Endothelial cell of umbilical vein (primary cell): ENCODE data around the gene SMYD4. TPM values are rescaled to one million over a fixed set of nuclear protein-coding genes. Genes with fewer than 3 reads are reported as not detected.

ENCODE experiments used
- BruUV-seq: library from RNA; stranded (reverse); fragments of 400-500 nt; replicated peaks from 2 replicates; lab custom pipeline; 2021; lab: Mats Ljungman, UMichigan
- CTCF ChIA-PET: fragments of 300-600, 350-600 bp; sonication (Branson Sonifier 250); formaldehyde crosslinking; loops from one replicate; lab custom pipeline; 2021; ENCODE audit warnings: antibody characterized with exemption, inconsistent platforms; lab: Charles Lee
- POLR2A ChIA-PET: fragments of 300-600, 350-600 bp; sonication (Branson Sonifier 250); formaldehyde crosslinking; loops from one replicate; lab custom pipeline; 2021; ENCODE audit warnings: antibody characterized with exemption, inconsistent platforms; lab: Charles Lee
- DNase-seq: peaks from one replicate; pipeline ENCODE4 v3.0.0-alpha.2; 2011; ENCODE audit warnings: low read depth, low spot score
- FAIRE-seq: peaks from 2 replicates; lab custom pipeline; 2011; peaks lifted over from hg19 to GRCh38; lab: Jason Lieb, UNC
- H2AFZ ChIP-seq: 2 replicates; pipeline ENCODE4 v1.6.0; 2012; ENCODE audit warnings: low read depth, low read length, control low read depth, inconsistent platforms
- H3K27ac ChIP-seq: 2 replicates; pipeline ENCODE4 v1.5.1; 2011; ENCODE audit warnings: low read depth, mild to moderate bottlenecking, control low read depth, low read length, moderate library complexity; ENCODE audit not compliant: insufficient read depth
- H3K27me3 ChIP-seq, 2 experiments: 2 replicates each; pipeline versions ENCODE4 v1.6.0 to v1.6.1; 2011; ENCODE audit warnings: low read length in 2 of 2, mixed read lengths in 1 of 2; ENCODE audit not compliant: control insufficient read depth in 2 of 2, insufficient read depth in 2 of 2
- H3K36me3 ChIP-seq, 2 experiments: 2 replicates in 1 of 2; 3 replicates in 1 of 2; pipeline ENCODE4 v1.5.1; 2011; ENCODE audit warnings: low read length in 2 of 2, mild to moderate bottlenecking in 1 of 2, moderate library complexity in 1 of 2; ENCODE audit not compliant: control insufficient read depth in 2 of 2, insufficient read depth in 2 of 2; ENCODE audit errors: extremely low read depth in 1 of 2
- H3K4me1 ChIP-seq: 3 replicates; pipeline ENCODE4 v1.5.1; 2011; ENCODE audit warnings: mild to moderate bottlenecking, low read length; ENCODE audit not compliant: control insufficient read depth, insufficient read depth; ENCODE audit errors: extremely low read depth
- H3K4me2 ChIP-seq: 2 replicates; pipeline ENCODE4 v1.6.1; 2011; ENCODE audit warnings: low read length, control low read depth, mixed read lengths; ENCODE audit not compliant: insufficient read depth
- H3K4me3 ChIP-seq, 3 experiments: fragments of 200-600 bp in 1 of 3; sonication (generic), shearing (Covaris generic) in 1 of 3; replicated peaks in 1 of 3; 2 replicates each; pipeline ENCODE4 v1.5.1; 2011 to 2016; ENCODE audit warnings: control low read depth in 3 of 3, low read length in 3 of 3, mild to moderate bottlenecking in 2 of 3, inconsistent platforms in 1 of 3, low read depth in 1 of 3, moderate library complexity in 1 of 3; ENCODE audit not compliant: insufficient read depth in 1 of 3
- H3K79me2 ChIP-seq: 2 replicates; pipeline ENCODE4 v1.6.0; 2012; ENCODE audit warnings: low read length, inconsistent platforms; ENCODE audit not compliant: control insufficient read depth, insufficient read depth
- H3K9ac ChIP-seq: replicated peaks from 2 replicates; pipeline ENCODE3; 2011; ENCODE audit warnings: low read length, control low read depth; ENCODE audit not compliant: insufficient read depth; ENCODE audit errors: extremely low read depth
- H3K9me1 ChIP-seq: replicated peaks from 3 replicates; pipeline ENCODE4 v1.6.0; 2011; ENCODE audit warnings: mild to moderate bottlenecking, low read length; ENCODE audit not compliant: control insufficient read depth, insufficient read depth; ENCODE audit errors: extremely low read depth
- H3K9me3 ChIP-seq: replicated peaks from 2 replicates; pipeline ENCODE4 v1.5.1; 2012; ENCODE audit warnings: low read length, inconsistent platforms; ENCODE audit not compliant: control insufficient read depth, insufficient read depth
- H4K20me1 ChIP-seq: replicated peaks from 2 replicates; pipeline ENCODE3; 2011; ENCODE audit warnings: mild to moderate bottlenecking, low read length; ENCODE audit not compliant: control insufficient read depth, insufficient read depth; ENCODE audit errors: extremely low read depth
- CTCF ChIP-seq, 2 donors: IDR thresholded peaks; 1 replicate in 1 of 2; 2 replicates in 1 of 2; pipeline ENCODE4 v1.5.1; 2011; ENCODE audit warnings: low read length in 2 of 2, mild to moderate bottlenecking in 2 of 2, moderate library complexity in 2 of 2, control low read depth in 1 of 2, inconsistent platforms in 1 of 2, low read depth in 1 of 2; ENCODE audit not compliant: insufficient read depth in 1 of 2; ENCODE audit errors: extremely low read depth in 1 of 2
- EZH2 ChIP-seq: IDR thresholded peaks from 2 replicates; pipeline ENCODE4 v1.6.1; 2012; ENCODE audit warnings: borderline replicate concordance, low read depth, mild to moderate bottlenecking, moderate library complexity, low read length, inconsistent platforms; ENCODE audit not compliant: severe bottlenecking
- FOS ChIP-seq: IDR thresholded peaks from 2 replicates; pipeline ENCODE4 v1.6.1; 2011; ENCODE audit warnings: mild to moderate bottlenecking, low read length, moderate library complexity, borderline replicate concordance; ENCODE audit not compliant: insufficient read depth
- GATA2 ChIP-seq: IDR thresholded peaks from 2 replicates; pipeline ENCODE4 v1.7.0; 2011; ENCODE audit warnings: low read depth, mild to moderate bottlenecking, moderate library complexity, mixed read lengths, low read length; ENCODE audit not compliant: insufficient read length, insufficient read depth
- JUN ChIP-seq: IDR thresholded peaks from 2 replicates; pipeline ENCODE4 v1.6.1; 2011; ENCODE audit warnings: borderline replicate concordance, low read depth; ENCODE audit not compliant: insufficient read length, insufficient read depth
- MAX ChIP-seq: IDR thresholded peaks from 2 replicates; pipeline ENCODE4 v1.6.1; 2011; ENCODE audit not compliant: insufficient read depth, insufficient read length
- MYC ChIP-seq: IDR thresholded peaks from one replicate; pipeline ENCODE4 v1.6.1; 2011; ENCODE audit warnings: mild to moderate bottlenecking, low read depth, low read length
- POLR2A ChIP-seq: IDR thresholded peaks from 2 replicates; pipeline ENCODE4 v1.6.1; 2012; ENCODE audit warnings: low read depth, mild to moderate bottlenecking, control low read depth, low read length
- POLR2AphosphoS5 ChIP-seq: IDR thresholded peaks from 2 replicates; pipeline ENCODE4 v1.6.1; 2012; ENCODE audit warnings: low read depth, mild to moderate bottlenecking, control low read depth, low read length, moderate library complexity; ENCODE audit not compliant: insufficient read depth
- dilution Hi-C: fragments of 300-500 bp; cut with MboI; formaldehyde crosslinking; loops from one replicate; pipeline ENCODE4 v1.15.0; 2019; ENCODE audit warnings: low sequenced_read_pairs; ENCODE audit not compliant: extremely low pct_ligation_motif_present
- intact Hi-C: fragments of 100-400 bp; cut with micrococcal nuclease; formaldehyde crosslinking; loops from one replicate; pipeline ENCODE4 v1.10.0; 2022
- polyA plus RNA-seq, 4 experiments: library from polyadenylated mRNA; depleted of rRNA in 3 of 4; stranded (reverse) in 3 of 4; unstranded in 1 of 4; fragments of >200 nt; gene quantifications; 2 replicates each; pipeline versions ENCODE4 v1.2.1 to v1.2.3, GENCODE V29; 2011 to 2012; ENCODE audit warnings: missing spikeins in 1 of 4
- total RNA-seq: library from RNA; stranded (reverse); gene quantifications from 2 replicates; pipeline ENCODE4 v1.2.3, GENCODE V29; 2021

Gene SMYD4
- total and polyA plus RNA-seq, 2 donors (not counting 3 experiments of a cell fraction or from before 2014, with no cell fraction given), result 6.0 to 14.6 TPM

- H3K9me3 ChIP-seq, result no peaks in the 10 kb centered on the region
- no peak for FAIRE-seq
- H3K4me2 ChIP-seq, result no peak overlapping the region
- H4K20me1 ChIP-seq, result no peaks in the 10 kb centered on the region
- peaks cover 0 to 2% of the 10 kb centered on the region in 2 experiments for H3K36me3 ChIP-seq
- H3K9me1 ChIP-seq, result no peaks in the 10 kb centered on the region
- H3K4me3 ChIP-seq, result no peak overlapping the region
- POLR2A ChIA-PET, result interaction anchor here (1.0 kb wide), 1 partner anchor 20 kb away, joined by 4 read pairs; no protein-coding TSS in a partner anchor
- CTCF ChIA-PET, result interaction anchor here (0.7 kb wide), 1 partner anchor 16 kb away, joined by 3 read pairs; no protein-coding TSS in a partner anchor
- TF ChIP-seq CTCF (IDR thresholded peaks at IDR 0.05; ENCODE audit: extremely low read depth in 1 of 2, insufficient read depth in 1 of 2, low read depth in 1 of 2, low read length in 2 of 2), result no peak
- no peak for TF ChIP-seq MYC
- no peak for TF ChIP-seq POLR2A
- no peak for TF ChIP-seq FOS
- no peak for TF ChIP-seq MAX
- no peak for TF ChIP-seq GATA2
- TF ChIP-seq POLR2AphosphoS5, result no peak
- TF ChIP-seq EZH2, result no peak
- TF ChIP-seq JUN, result no peak
- no peak overlapping the region for H3K9ac ChIP-seq
- dilution Hi-C loops, result no loop called here
- no peaks in the 10 kb centered on the region for H3K4me1 ChIP-seq
- no peak overlapping the region for H3K27ac ChIP-seq
- no TSS peak for BruUV-seq
- no peak for DNase-seq
- H3K27me3 ChIP-seq, result no peaks in the 10 kb centered on the region
- H2AFZ ChIP-seq, result no peak overlapping the region
- H3K79me2 ChIP-seq, result no peaks in the 10 kb centered on the region
- intact Hi-C loops, result no loop called here
Observed at GRCh38 chr17:1736348-1737281, 93.1 kb downstream of the SMYD4 start.
